Lower lobe of right lung (tissue), 2 donors: ENCODE data around the gene SLC44A2. TPM values are rescaled to one million over a fixed set of nuclear protein-coding genes. Genes with fewer than 3 reads are reported as not detected.
A peak's percentile ranks its signal among the peaks of the same experiment; 100 is the strongest.

Source experiments
- ATAC-seq, 2 donors: fragments of 200-7000 bp; cut with Tn5 transposase; one replicate each; pipeline ENCODE4 v1.9.1; 2020 to 2022; ENCODE audit warnings: mild to moderate bottlenecking in 2 of 2, moderate library complexity in 2 of 2
- DNase-seq: peaks from one replicate; pipeline ENCODE4 v3.0.0-alpha.2; 2020
- H3K27ac ChIP-seq: fragments of 200-600 bp; one replicate; pipeline ENCODE4 v1.8.0; 2022
- H3K27me3 ChIP-seq: fragments of 200-600 bp; one replicate; pipeline ENCODE4 v1.8.0; 2022; ENCODE audit warnings: low read depth
- H3K36me3 ChIP-seq: fragments of 200-600 bp; one replicate; pipeline ENCODE4 v1.8.0; 2022; ENCODE audit warnings: mild to moderate bottlenecking
- H3K4me1 ChIP-seq: fragments of 200-600 bp; one replicate; pipeline ENCODE4 v1.8.0; 2022
- H3K4me3 ChIP-seq: fragments of 200-600 bp; one replicate; pipeline ENCODE4 v1.8.0; 2022; ENCODE audit warnings: mild to moderate bottlenecking
- H3K9me3 ChIP-seq: fragments of 200-600 bp; one replicate; pipeline ENCODE4 v1.8.0; 2022
- intact Hi-C: fragments of 100-400 bp; cut with DNase I; formaldehyde crosslinking; loops from one replicate; pipeline ENCODE4 v1.11.0; 2022
- long read RNA-seq: library from polyadenylated mRNA; unstranded; transcript quantifications from one replicate; pipeline ENCODE4 v2.0.0, GENCODE V29; 2021
- total RNA-seq: library from RNA; stranded (reverse); fragmentation: NEBNext Ultra II Directional; extraction: Animal tissue kit (Norgen Biotek cat#: 25700); gene quantifications from one replicate; pipeline ENCODE4 v1.2.1, GENCODE V29; 2021
- TF ChIP-seq, protein P1 (sequence below): fragments of 200-600 bp; IDR thresholded peaks from one replicate; pipeline ENCODE4 v1.8.0; 2022; ENCODE audit warnings: antibody characterized with exemption, mild to moderate bottlenecking
- donor health status: DM: no; HTN: yes; CAD: no; lungs with severe emphysema.

The SLC44A2 gene
- total RNA-seq, result 256 TPM
- long read RNA-seq, transcript SLC44A2-210 (8 exons, 2,577 nt), result minor isoform, 12 of 536 reads
- long read RNA-seq, transcript SLC44A2-202 (22 exons, 3,301 nt), result major isoform, 194 of 536 reads
- long read RNA-seq, transcript SLC44A2-201 (22 exons, 3,671 nt), result minor isoform, 134 of 536 reads
- long read RNA-seq, partial matches to known transcripts, result 112 of 536 reads
- long read RNA-seq, other reads (novel, unspliced or antisense), result 79 of 536 reads

DNA sequence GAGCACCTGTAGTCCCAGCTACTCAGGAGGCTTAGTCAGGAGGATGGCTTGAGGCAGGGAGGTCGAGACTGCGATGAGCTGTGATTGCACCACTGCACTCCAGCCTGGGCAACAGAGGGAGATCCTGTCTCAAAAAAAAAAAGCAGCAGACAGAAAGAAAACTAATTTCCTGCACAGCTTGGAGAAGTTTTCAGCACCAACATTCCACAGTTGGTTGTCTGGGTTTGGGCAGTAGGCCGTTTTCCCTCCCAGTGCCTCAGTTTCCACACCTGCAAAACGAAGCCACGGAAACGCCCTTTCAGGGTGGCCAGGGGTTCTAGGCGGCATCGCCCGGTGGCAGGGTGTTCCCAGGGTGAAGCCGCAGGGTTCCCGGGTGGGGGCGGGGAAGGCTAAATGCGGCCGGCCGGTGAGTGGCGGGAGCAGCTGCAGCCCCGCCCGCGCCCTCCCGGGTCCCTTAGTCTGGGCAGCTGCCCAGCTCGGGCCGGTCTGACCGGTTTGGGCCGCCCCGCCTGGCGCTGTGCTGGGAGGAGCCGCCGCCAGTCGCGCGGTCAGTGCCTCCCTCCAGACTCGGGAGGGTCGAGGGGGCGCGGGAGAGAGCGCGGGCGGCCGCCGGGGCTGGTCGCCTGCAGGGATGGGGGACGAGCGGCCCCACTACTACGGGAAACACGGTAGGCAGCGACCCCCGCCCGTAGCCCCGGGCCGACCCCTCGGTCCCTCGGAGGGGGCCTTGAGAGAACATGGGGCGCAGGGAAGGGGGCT, at the start of gene SLC44A2:
TSS of gene SLC44A2 (plus strand) at position 551 of the 759 bp plus-strand sequence. CDS start at position 632, 81 bp downstream.
- ATAC-seq (peak; percentile 97 to 98), DNase-seq (peak; percentile 89)
- peaks cover 36% of the 10 kb centered on the region for H3K4me1 ChIP-seq
- TF ChIP-seq, protein P1, sequence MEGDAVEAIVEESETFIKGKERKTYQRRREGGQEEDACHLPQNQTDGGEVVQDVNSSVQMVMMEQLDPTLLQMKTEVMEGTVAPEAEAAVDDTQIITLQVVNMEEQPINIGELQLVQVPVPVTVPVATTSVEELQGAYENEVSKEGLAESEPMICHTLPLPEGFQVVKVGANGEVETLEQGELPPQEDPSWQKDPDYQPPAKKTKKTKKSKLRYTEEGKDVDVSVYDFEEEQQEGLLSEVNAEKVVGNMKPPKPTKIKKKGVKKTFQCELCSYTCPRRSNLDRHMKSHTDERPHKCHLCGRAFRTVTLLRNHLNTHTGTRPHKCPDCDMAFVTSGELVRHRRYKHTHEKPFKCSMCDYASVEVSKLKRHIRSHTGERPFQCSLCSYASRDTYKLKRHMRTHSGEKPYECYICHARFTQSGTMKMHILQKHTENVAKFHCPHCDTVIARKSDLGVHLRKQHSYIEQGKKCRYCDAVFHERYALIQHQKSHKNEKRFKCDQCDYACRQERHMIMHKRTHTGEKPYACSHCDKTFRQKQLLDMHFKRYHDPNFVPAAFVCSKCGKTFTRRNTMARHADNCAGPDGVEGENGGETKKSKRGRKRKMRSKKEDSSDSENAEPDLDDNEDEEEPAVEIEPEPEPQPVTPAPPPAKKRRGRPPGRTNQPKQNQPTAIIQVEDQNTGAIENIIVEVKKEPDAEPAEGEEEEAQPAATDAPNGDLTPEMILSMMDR, result no peak
- peak within 1 kb of the TSS; percentile 71 for H3K4me3 ChIP-seq
- H3K27ac ChIP-seq, result peak within 1 kb of the TSS; percentile 90
- no peaks in the 10 kb centered on the region for H3K27me3 ChIP-seq
- intact Hi-C loops, result no loop called here
- peaks cover 39% of the 10 kb centered on the region for H3K36me3 ChIP-seq
- H3K9me3 ChIP-seq, result no peaks in the 10 kb centered on the region

DNA sequence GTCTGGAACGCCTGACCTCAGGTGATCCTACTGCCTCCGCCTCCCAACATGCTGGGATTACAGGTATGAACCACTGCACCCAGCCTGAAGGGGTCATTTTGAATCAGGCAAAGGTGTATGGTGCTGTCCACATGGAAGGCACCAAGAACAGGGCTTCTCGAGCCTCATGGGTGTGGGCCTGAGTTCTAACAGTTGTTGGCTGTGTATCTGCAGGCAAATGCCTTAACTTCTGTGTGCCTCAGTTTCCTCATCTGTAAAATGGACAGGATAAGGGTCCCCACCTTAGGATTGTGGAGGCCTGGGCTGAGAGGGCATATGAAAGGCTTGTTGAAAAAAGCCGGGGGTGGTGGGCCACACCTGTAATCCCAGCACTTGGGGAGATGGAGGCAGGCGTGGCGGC, 47.4 kb upstream of the SLC44A2 start:
- H3K27ac ChIP-seq, result no peak overlapping the region
- TF ChIP-seq, protein P1, result no peak
- no peaks in the 10 kb centered on the region for H3K9me3 ChIP-seq
- intact Hi-C loops, result no loop called here
- H3K4me3 ChIP-seq, result no peak overlapping the region
- H3K4me1 ChIP-seq, result peaks cover 4% of the 10 kb centered on the region
- H3K27me3 ChIP-seq, result no peaks in the 10 kb centered on the region
- peaks cover 6% of the 10 kb centered on the region for H3K36me3 ChIP-seq
- ATAC-seq, result no peak
- no peak for DNase-seq

DNA sequence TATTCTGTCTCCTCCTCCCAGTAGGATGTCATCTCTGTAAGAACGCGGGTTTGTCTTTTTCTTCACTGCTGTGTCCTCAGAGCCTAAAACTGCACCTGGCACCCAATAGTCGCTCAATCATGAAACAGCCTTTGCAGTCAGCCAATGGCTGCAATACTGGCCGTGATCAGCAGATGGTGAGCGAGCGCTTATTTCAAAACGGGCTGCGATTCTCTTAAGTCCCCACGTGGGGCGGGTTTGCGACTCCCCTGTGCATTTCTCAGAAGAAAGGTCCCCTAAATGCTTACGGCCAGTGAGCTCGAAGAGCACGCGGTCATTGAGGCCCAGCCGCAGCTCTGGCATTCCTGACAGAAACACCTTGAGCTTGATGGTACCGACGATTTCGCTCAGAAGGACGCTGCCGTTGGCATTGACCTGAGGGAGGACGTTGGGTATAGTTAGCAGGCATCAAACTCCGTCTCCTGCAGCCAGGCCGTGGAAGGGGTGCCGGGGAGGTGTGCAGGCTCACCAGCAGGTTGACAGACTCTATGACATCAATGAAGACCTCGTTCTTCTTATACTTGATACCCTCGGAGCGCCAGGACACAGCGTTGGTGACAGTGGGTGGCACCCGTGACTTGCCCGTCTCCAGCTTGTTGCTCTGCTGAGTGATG, 44.2 kb upstream of the SLC44A2 start:
- DNase-seq (peak; percentile 91), ATAC-seq (peak; percentile 92 to 93)
- Histone ChIP-seq H3K4me3 (no peak overlapping the region), H3K27me3 (no peaks in the 10 kb centered on the region), H3K4me1 (peaks cover 4% of the 10 kb centered on the region), H3K9me3 (no peaks in the 10 kb centered on the region), H3K27ac (no peak overlapping the region), H3K36me3 (peaks cover 6% of the 10 kb centered on the region)
- intact Hi-C loops, result loop anchor here (10.0 kb wide), 1 partner anchor 64 kb away; no protein-coding TSS in a partner anchor
- TF ChIP-seq, protein P1, result peak; percentile 97

DNA sequence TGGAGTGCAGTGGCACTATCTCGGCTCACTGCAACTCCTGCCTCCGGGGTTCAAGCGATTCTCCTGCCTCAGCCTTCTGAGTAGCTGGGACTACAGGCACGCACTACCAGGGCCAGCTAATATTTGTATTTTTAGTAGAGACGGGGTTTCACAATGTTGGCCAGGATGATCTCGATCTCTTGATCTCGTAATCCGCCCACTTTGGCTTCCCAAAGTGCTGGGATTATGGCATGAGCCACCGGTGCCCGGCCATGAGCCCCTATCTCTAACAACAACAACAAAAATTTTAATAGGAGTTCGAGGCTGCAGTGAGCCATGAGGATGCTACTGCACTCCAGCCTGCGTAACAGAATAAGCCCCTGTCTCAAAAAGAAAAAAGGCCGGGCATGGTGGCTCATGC, 43.3 kb upstream of the SLC44A2 start:
- H3K27ac ChIP-seq, result no peak overlapping the region
- no peak overlapping the region for H3K4me3 ChIP-seq
- H3K27me3 ChIP-seq, result no peaks in the 10 kb centered on the region
- ATAC-seq (no peak), DNase-seq (no peak)
- intact Hi-C loops, result loop anchor here (10.0 kb wide), 1 partner anchor 63 kb away; no protein-coding TSS in a partner anchor
- H3K9me3 ChIP-seq, result no peaks in the 10 kb centered on the region
- peaks cover 4% of the 10 kb centered on the region for H3K4me1 ChIP-seq
- H3K36me3 ChIP-seq, result peaks cover 6% of the 10 kb centered on the region
- TF ChIP-seq, protein P1, result no peak

DNA sequence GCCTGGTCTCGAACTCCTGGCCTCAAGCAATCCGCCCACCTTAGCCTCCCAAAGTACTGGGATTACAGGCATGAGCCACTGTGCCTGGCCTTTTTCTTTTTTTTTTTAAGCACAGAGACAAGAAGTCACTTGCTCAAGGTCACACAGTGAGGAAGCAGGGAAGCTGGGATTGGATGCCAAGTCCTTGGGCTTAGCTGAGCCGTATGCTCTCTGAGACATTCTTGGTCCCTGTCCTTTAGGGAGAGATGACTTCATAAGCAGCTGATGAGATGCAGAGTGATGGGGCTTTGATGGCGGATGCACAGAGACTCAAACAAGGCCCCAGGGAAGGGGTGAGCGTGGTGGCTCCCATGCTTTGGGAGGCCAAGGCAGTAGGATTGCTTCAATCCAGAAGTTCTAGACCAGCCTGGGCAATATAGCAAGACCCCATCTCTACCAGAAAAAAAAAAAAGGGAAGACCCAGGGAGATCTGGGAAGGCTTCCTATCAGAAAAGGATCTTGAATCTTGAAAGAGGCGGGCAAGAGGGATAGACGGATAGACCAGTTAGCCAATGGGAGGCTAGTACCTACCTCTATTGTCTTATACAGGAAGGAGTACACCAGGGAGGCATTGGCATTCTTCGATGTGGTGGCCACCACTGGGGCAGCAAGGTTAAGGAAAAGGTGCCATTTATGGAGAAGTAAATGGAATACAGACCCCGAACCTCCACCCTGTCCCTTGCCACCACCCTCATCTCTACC, 42.1 kb upstream of the SLC44A2 start:
- H3K27me3 ChIP-seq, result no peaks in the 10 kb centered on the region
- H3K4me3 ChIP-seq, result no peak overlapping the region
- ATAC-seq (no peak), DNase-seq (no peak)
- H3K4me1 ChIP-seq, result peaks cover 4% of the 10 kb centered on the region
- peaks cover 6% of the 10 kb centered on the region for H3K36me3 ChIP-seq
- TF ChIP-seq, protein P1, result no peak
- H3K27ac ChIP-seq, result no peak overlapping the region
- intact Hi-C loops, result loop anchor here (10.0 kb wide), 1 partner anchor 62 kb away; no protein-coding TSS in a partner anchor
- H3K9me3 ChIP-seq, result no peaks in the 10 kb centered on the region
